ENCODE data around the gene SH3BP1.
"Not testable (repeated sequence)": the region's sequence is repeated elsewhere in the genome, so short reads cannot be mapped to it uniquely, and the experiment has no call there.

Gene SH3BP1

DNA sequence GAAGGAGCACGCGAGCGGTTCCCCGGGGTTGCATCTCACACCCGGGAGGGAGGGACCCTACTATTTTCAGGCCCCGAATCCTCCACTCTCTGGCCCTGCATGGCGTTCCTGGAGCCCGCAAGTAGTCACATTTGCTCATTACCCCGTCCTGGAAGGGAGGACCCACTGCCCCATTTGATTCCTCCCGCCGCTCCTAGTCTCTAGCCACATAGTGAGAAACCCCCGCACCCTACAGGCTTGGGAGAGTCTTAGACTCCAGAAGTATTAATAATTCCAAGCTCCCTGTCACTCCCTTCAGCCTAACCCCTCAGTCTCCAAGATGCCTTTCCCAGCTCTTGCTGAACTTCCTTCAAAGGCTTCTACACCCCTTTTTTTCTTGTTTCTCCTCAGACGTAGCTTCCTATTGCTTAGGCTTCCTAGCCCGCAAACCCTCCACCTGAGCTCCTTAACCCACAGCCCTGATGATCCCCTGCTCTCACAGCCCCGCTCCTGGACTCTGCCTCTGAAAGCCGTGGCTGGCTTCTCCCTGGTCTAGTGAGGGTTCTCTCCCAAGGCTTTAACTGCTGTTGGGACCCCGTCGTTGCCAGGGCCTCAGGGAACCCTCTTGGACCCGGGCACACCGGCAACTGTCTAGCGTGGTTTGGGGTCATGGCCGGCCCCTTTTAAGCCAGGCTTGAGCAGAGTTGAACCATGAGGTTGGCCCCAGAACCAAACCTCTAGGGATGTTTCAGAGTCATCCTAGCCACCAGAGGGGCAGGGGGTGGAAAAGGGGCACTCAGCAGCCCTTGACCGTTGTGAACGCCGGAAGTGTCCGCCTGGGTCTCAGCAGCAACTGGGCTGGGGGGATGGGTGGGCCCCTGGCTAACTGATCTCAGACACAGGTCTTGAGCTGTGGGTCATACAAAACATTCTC, 30.0 kb upstream of the SH3BP1 start:
- Histone ChIP-seq H2AFZ (ENCODE audit: low read depth, low read length, severe bottlenecking) (no peak overlapping the region), H3F3A (ENCODE audit: insufficient read depth) (peaks cover 20% of the 10 kb centered on the region), H3K9me3 (ENCODE audit: insufficient read depth, low read length) (no peaks in the 10 kb centered on the region), H3K9me2 (replicated peaks; ENCODE audit: insufficient read depth, low read length) (no peaks in the 10 kb centered on the region), H3K27ac (ENCODE audit: low read depth, low read length) (peak overlapping the region; percentile 95), H3K79me2 (ENCODE audit: insufficient read depth, low read length) (peaks cover 30% of the 10 kb centered on the region), H3K4me2 (ENCODE audit: low read depth, low read length, poor library complexity, severe bottlenecking) (peak overlapping the region; percentile 88), H3K9ac (ENCODE audit: low read length) (peak overlapping the region; percentile 86), H3K27me3 (ENCODE audit: low read length) (no peaks in the 10 kb centered on the region), H4K20me1 (ENCODE audit: low read depth, low read length) (no peaks in the 10 kb centered on the region), H3K36me3 (ENCODE audit: low read length) (no peaks in the 10 kb centered on the region), H3K4me3 (ENCODE audit: insufficient read depth, low read length, poor library complexity, severe bottlenecking) (peak overlapping the region; percentile 88)
- no peak for TF ChIP-seq EZH2phosphoT487 (conservative IDR thresholded peaks at IDR 0.05; ENCODE audit: low read length)
- TF ChIP-seq, protein P1, sequence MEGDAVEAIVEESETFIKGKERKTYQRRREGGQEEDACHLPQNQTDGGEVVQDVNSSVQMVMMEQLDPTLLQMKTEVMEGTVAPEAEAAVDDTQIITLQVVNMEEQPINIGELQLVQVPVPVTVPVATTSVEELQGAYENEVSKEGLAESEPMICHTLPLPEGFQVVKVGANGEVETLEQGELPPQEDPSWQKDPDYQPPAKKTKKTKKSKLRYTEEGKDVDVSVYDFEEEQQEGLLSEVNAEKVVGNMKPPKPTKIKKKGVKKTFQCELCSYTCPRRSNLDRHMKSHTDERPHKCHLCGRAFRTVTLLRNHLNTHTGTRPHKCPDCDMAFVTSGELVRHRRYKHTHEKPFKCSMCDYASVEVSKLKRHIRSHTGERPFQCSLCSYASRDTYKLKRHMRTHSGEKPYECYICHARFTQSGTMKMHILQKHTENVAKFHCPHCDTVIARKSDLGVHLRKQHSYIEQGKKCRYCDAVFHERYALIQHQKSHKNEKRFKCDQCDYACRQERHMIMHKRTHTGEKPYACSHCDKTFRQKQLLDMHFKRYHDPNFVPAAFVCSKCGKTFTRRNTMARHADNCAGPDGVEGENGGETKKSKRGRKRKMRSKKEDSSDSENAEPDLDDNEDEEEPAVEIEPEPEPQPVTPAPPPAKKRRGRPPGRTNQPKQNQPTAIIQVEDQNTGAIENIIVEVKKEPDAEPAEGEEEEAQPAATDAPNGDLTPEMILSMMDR (IDR thresholded peaks at IDR 0.05; ENCODE audit: insufficient read depth, low read length, poor library complexity, severe bottlenecking): no peak

GRCh38 chr22:37610153-37610475, 29.4 kb upstream of the SH3BP1 start:
- H2AFZ ChIP-seq (ENCODE audit: low read depth, low read length, severe bottlenecking); H4K20me1 ChIP-seq (ENCODE audit: low read depth, low read length); H3K27me3 ChIP-seq (ENCODE audit: low read length); H3K9me2 ChIP-seq (replicated peaks; ENCODE audit: insufficient read depth, low read length); H3K36me3 ChIP-seq (ENCODE audit: low read length); H3K9me3 ChIP-seq (ENCODE audit: insufficient read depth, low read length): not testable (repeated sequence)
- Histone ChIP-seq H3K9ac (ENCODE audit: low read length) (peak overlapping the region; percentile 86), H3F3A (ENCODE audit: insufficient read depth) (peaks cover 20% of the 10 kb centered on the region), H3K4me3 (ENCODE audit: insufficient read depth, low read length, poor library complexity, severe bottlenecking) (peak overlapping the region; percentile 88), H3K79me2 (ENCODE audit: insufficient read depth, low read length) (peaks cover 30% of the 10 kb centered on the region), H3K27ac (ENCODE audit: low read depth, low read length) (peak overlapping the region; percentile 95), H3K4me2 (ENCODE audit: low read depth, low read length, poor library complexity, severe bottlenecking) (peak overlapping the region; percentile 88)

DNA sequence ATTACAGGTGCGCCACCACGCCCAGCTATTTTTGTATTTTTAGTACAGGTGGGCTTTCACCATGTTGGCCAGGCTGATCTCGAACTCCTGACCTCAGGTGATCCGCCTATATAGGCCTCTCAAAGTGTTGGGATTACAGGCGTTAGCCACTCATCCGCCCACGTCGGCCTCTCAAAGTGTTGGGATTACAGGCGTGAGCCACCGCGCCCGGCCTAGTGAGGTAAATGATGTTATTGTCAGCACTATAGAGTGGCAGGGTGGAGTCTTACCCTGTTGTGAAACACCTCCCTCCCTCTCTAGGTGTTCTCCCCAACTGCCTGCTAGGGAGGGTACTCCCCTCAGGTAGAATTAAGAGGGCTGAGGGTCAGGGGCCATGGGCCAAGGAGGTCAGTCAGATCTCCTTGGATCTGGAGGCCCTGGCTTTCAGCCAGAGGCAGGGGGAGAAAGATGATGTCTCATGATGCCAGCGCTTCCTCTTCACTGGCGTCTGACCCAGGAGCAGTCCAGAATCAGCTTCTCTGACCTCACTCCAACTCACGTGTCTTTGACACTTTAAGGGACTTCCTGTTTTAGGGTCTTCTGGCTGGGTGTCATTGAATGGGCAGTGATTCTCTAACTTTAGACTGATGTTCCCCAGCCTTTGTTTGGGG, 28.9 kb upstream of the SH3BP1 start:
- TF ChIP-seq EZH2phosphoT487 (conservative IDR thresholded peaks at IDR 0.05; ENCODE audit: low read length): no peak
- TF ChIP-seq, protein P1 (IDR thresholded peaks at IDR 0.05; ENCODE audit: insufficient read depth, low read length, poor library complexity, severe bottlenecking): no peak
- Histone ChIP-seq H3K4me3 (ENCODE audit: insufficient read depth, low read length, poor library complexity, severe bottlenecking) (peak overlapping the region; percentile 88), H3K36me3 (ENCODE audit: low read length) (no peaks in the 10 kb centered on the region), H3K9me3 (ENCODE audit: insufficient read depth, low read length) (no peaks in the 10 kb centered on the region), H2AFZ (ENCODE audit: low read depth, low read length, severe bottlenecking) (no peak overlapping the region), H3K27me3 (ENCODE audit: low read length) (no peaks in the 10 kb centered on the region), H3K27ac (ENCODE audit: low read depth, low read length) (peak overlapping the region; percentile 95), H3K4me2 (ENCODE audit: low read depth, low read length, poor library complexity, severe bottlenecking) (peak overlapping the region; percentile 88), H3K9ac (ENCODE audit: low read length) (peak overlapping the region; percentile 86), H3K79me2 (ENCODE audit: insufficient read depth, low read length) (peaks cover 30% of the 10 kb centered on the region), H3F3A (ENCODE audit: insufficient read depth) (peaks cover 20% of the 10 kb centered on the region), H4K20me1 (ENCODE audit: low read depth, low read length) (no peaks in the 10 kb centered on the region), H3K9me2 (replicated peaks; ENCODE audit: insufficient read depth, low read length) (no peaks in the 10 kb centered on the region)

DNA sequence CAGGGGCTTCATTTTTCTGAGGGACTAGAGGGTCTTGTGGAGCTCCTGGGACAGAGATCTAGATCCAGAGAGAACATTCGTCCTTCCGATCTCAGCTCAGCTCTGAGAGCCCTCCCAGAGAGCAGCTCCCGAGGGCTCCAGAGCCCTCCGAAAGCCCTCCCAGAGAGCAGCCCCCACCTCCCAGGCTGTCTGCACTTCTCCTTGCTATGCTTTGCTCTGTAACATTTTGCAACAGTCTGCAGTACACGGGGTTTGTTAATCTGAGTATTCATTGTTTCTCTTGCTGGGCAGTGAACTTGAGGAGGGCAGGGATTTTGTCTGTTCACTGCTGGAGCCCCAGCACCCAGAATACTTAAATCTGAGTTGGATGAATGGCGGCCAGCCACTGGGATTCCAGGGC, 28.3 kb upstream of the SH3BP1 start:
- Histone ChIP-seq H3K9ac (ENCODE audit: low read length) (no peak overlapping the region), H3K9me2 (replicated peaks; ENCODE audit: insufficient read depth, low read length) (no peaks in the 10 kb centered on the region), H3K27me3 (ENCODE audit: low read length) (no peaks in the 10 kb centered on the region), H3F3A (ENCODE audit: insufficient read depth) (peaks cover 20% of the 10 kb centered on the region), H3K4me3 (ENCODE audit: insufficient read depth, low read length, poor library complexity, severe bottlenecking) (no peak overlapping the region), H3K36me3 (ENCODE audit: low read length) (no peaks in the 10 kb centered on the region), H3K4me2 (ENCODE audit: low read depth, low read length, poor library complexity, severe bottlenecking) (no peak overlapping the region), H3K79me2 (ENCODE audit: insufficient read depth, low read length) (peaks cover 30% of the 10 kb centered on the region), H4K20me1 (ENCODE audit: low read depth, low read length) (no peaks in the 10 kb centered on the region), H3K9me3 (ENCODE audit: insufficient read depth, low read length) (no peaks in the 10 kb centered on the region), H3K27ac (ENCODE audit: low read depth, low read length) (no peak overlapping the region), H2AFZ (ENCODE audit: low read depth, low read length, severe bottlenecking) (no peak overlapping the region)
- TF ChIP-seq, protein P1 (IDR thresholded peaks at IDR 0.05; ENCODE audit: insufficient read depth, low read length, poor library complexity, severe bottlenecking): no peak
- TF ChIP-seq EZH2phosphoT487 (conservative IDR thresholded peaks at IDR 0.05; ENCODE audit: low read length): no peak
